SK-N-SH treated with all-trans-retinoic acid at 6 μM for 48 hours (cell line): ENCODE data around the gene TARS1.
A peak's percentile ranks its signal among the peaks of the same experiment; 100 is the strongest.

Experiments used
- ATAC-seq: fragments of 200-7000 bp; cut with Tn5 transposase; 3 replicates; pipeline ENCODE4 v1.9.1; 2020; ENCODE audit warnings: mild to moderate bottlenecking, moderate library complexity
- ARNTL ChIP-seq: fragments of 450-650 bp; formaldehyde crosslinking; IDR thresholded peaks from 2 replicates; pipeline ENCODE4 v1.5.0; 2020; ENCODE audit warnings: low read depth, mild to moderate bottlenecking, moderate library complexity, borderline replicate concordance
- BACH2 ChIP-seq: fragments of 250-450 bp; sonication (Bioruptor Pico); IDR thresholded peaks from 2 replicates; pipeline ENCODE4 v1.9.0; 2021; ENCODE audit warnings: mild to moderate bottlenecking, borderline replicate concordance
- CSDC2 ChIP-seq: fragments of 250-450 bp; sonication (Bioruptor Pico); IDR thresholded peaks from 2 replicates; pipeline ENCODE4 v1.5.0; 2020; ENCODE audit warnings: mild to moderate bottlenecking, moderate library complexity
- CSRNP3 ChIP-seq: fragments of 250-450 bp; sonication (Bioruptor Pico); IDR thresholded peaks from 2 replicates; pipeline ENCODE4 v1.5.1; 2021; ENCODE audit warnings: mild to moderate bottlenecking, moderate library complexity
- ESRRG ChIP-seq: fragments of 250-450 bp; sonication (Bioruptor Pico); IDR thresholded peaks from 2 replicates; pipeline ENCODE4 v1.6.1; 2021; ENCODE audit warnings: mild to moderate bottlenecking
- GLIS3 ChIP-seq: fragments of 250-450 bp; sonication (Bioruptor Pico); IDR thresholded peaks from 2 replicates; pipeline ENCODE4 v1.5.0; 2020; ENCODE audit warnings: mild to moderate bottlenecking, moderate library complexity
- ISL1 ChIP-seq: fragments of 250-450 bp; sonication (Bioruptor Pico); IDR thresholded peaks from 2 replicates; pipeline ENCODE4 v2.1.2; 2022; ENCODE audit warnings: mild to moderate bottlenecking, moderate library complexity
- OSR1 ChIP-seq: fragments of 250-450 bp; sonication (Bioruptor Pico); IDR thresholded peaks from 2 replicates; pipeline ENCODE4 v1.8.0; 2022; ENCODE audit warnings: moderate library complexity, mild to moderate bottlenecking, inconsistent platforms
- PATZ1 ChIP-seq: fragments of 250-450 bp; sonication (Bioruptor Pico); IDR thresholded peaks from 2 replicates; pipeline ENCODE4 v1.8.0; 2020; ENCODE audit warnings: mild to moderate bottlenecking, moderate library complexity, borderline replicate concordance
- POU6F1 ChIP-seq: fragments of 250-450 bp; sonication (Bioruptor Pico); IDR thresholded peaks from 2 replicates; pipeline ENCODE4 v1.8.0; 2021; ENCODE audit warnings: low read depth, mild to moderate bottlenecking, moderate library complexity, borderline replicate concordance
- PPARA ChIP-seq: fragments of 250-450 bp; sonication (Bioruptor Pico); IDR thresholded peaks from 2 replicates; pipeline ENCODE4 v1.5.0; 2020; ENCODE audit warnings: mild to moderate bottlenecking, borderline replicate concordance
- RARB ChIP-seq: fragments of 250-450 bp; sonication (Bioruptor Pico); IDR thresholded peaks from 2 replicates; pipeline ENCODE4 v1.8.0; 2021; ENCODE audit warnings: mild to moderate bottlenecking, moderate library complexity
- SNAI2 ChIP-seq: fragments of 250-450 bp; sonication (Bioruptor Pico); IDR thresholded peaks from 2 replicates; pipeline ENCODE4 v1.5.0; 2020; ENCODE audit warnings: mild to moderate bottlenecking, moderate library complexity
- TCF4 ChIP-seq: fragments of 250-450 bp; sonication (Bioruptor Pico); IDR thresholded peaks from 2 replicates; pipeline ENCODE4 v1.8.0; 2021; ENCODE audit warnings: mild to moderate bottlenecking, moderate library complexity, borderline replicate concordance
- TOX ChIP-seq: fragments of 250-450 bp; sonication (Bioruptor Pico); IDR thresholded peaks from 2 replicates; pipeline ENCODE4 v1.8.0; 2021; ENCODE audit warnings: mild to moderate bottlenecking, moderate library complexity, borderline replicate concordance
- TSHZ2 ChIP-seq: fragments of 250-450 bp; sonication (Bioruptor Pico); IDR thresholded peaks from 2 replicates; pipeline ENCODE4 v1.5.0; 2020; ENCODE audit warnings: mild to moderate bottlenecking, moderate library complexity
- ZC3H10 ChIP-seq: fragments of 250-450 bp; sonication (Bioruptor Pico); IDR thresholded peaks from 2 replicates; pipeline ENCODE4 v1.5.1; 2021; ENCODE audit warnings: mild to moderate bottlenecking, moderate library complexity
- ZFP3 ChIP-seq: fragments of 250-450 bp; sonication (Bioruptor Pico); IDR thresholded peaks from 2 replicates; pipeline ENCODE4 v1.5.0; 2020; ENCODE audit warnings: mild to moderate bottlenecking, moderate library complexity
- ZFP30 ChIP-seq: fragments of 450-650 bp; formaldehyde crosslinking; IDR thresholded peaks from 2 replicates; pipeline ENCODE4 v1.5.0; 2022; ENCODE audit warnings: mild to moderate bottlenecking, moderate library complexity
- ZNF565 ChIP-seq: fragments of 450-650 bp; formaldehyde crosslinking; conservative IDR thresholded peaks from 2 replicates; pipeline ENCODE4 v1.5.0; 2020; ENCODE audit warnings: low read depth, mild to moderate bottlenecking, moderate library complexity
- ZNF70 ChIP-seq: fragments of 450-650 bp; formaldehyde crosslinking; IDR thresholded peaks from 2 replicates; pipeline ENCODE4 v1.5.0; 2020; ENCODE audit warnings: mild to moderate bottlenecking, moderate library complexity
- ZNF8 ChIP-seq: fragments of 450-650 bp; formaldehyde crosslinking; IDR thresholded peaks from 2 replicates; pipeline ENCODE4 v1.5.0; 2020; ENCODE audit warnings: mild to moderate bottlenecking, moderate library complexity

The TARS1 gene

GRCh38 chr5:33439905-33440481 lies 772 bp upstream of the TARS1 start:
- no peak for TF ChIP-seq POU6F1
- TF ChIP-seq PATZ1 = no peak
- TF ChIP-seq ZFP30 (CRISPR knock-in tag) = no peak
- no peak for TF ChIP-seq ZNF70
- no peak for TF ChIP-seq GLIS3 (CRISPR knock-in tag)
- no peak for TF ChIP-seq SNAI2 (CRISPR knock-in tag)
- no peak for TF ChIP-seq ZNF8
- TF ChIP-seq RARB (CRISPR knock-in tag) = no peak
- no peak for TF ChIP-seq ARNTL (CRISPR knock-in tag)
- peak; percentile 50; the same call in 2 of the 3 replicates for ATAC-seq

- TF ChIP-seq TSHZ2 (CRISPR knock-in tag) (0 out of 2 replicates have a peak, but pooled peaks have one; percentile 42), ISL1 (CRISPR knock-in tag) (no peak)
- ATAC-seq = peak; percentile 36
These were observed 744 bp downstream of the TARS1 start for GRCh38 chr5:33441241-33442177.

- no peak for TF ChIP-seq PPARA
- no peak for TF ChIP-seq OSR1
- TF ChIP-seq ZNF565 (CRISPR knock-in tag) = no peak
- TF ChIP-seq TOX = no peak
- no peak for TF ChIP-seq ARNTL (CRISPR knock-in tag)
- no peak for TF ChIP-seq ZC3H10 (CRISPR knock-in tag)
- no peak for TF ChIP-seq SNAI2 (CRISPR knock-in tag)
- TF ChIP-seq ZFP30 (CRISPR knock-in tag) = no peak
- no peak for TF ChIP-seq CSDC2 (CRISPR knock-in tag)
- TF ChIP-seq BACH2 = no peak
- no peak for TF ChIP-seq RARB (CRISPR knock-in tag)
- no peak for TF ChIP-seq ESRRG
- no peak for TF ChIP-seq GLIS3 (CRISPR knock-in tag)
- TF ChIP-seq TSHZ2 (CRISPR knock-in tag) = no peak
- no peak for TF ChIP-seq ZNF8
- no peak for TF ChIP-seq CSRNP3
- TF ChIP-seq ZFP3 (CRISPR knock-in tag) = no peak
- no peak for TF ChIP-seq TCF4
- no peak for TF ChIP-seq POU6F1
- ATAC-seq = no peak
These were observed 3.8 kb downstream of the TARS1 start for GRCh38 chr5:33444542-33444941.
